AG09319 (cell line): ENCODE results near the gene GTPBP2.
"Not testable (repeated sequence)": the region's sequence is repeated elsewhere in the genome, so short reads cannot be mapped to it uniquely, and the experiment has no call there.

Source experiments
- DNase-seq: peaks from one replicate; pipeline ENCODE4 v3.0.0-alpha.2; 2010; ENCODE audit warnings: low read depth; ENCODE audit errors: extremely low read depth
- TF ChIP-seq, protein P1 (sequence below): IDR thresholded peaks from 2 replicates; pipeline ENCODE4 v1.5.1; 2011; ENCODE audit warnings: low read depth, mild to moderate bottlenecking, inconsistent platforms, low read length, moderate library complexity

GTPBP2 gene

DNA sequence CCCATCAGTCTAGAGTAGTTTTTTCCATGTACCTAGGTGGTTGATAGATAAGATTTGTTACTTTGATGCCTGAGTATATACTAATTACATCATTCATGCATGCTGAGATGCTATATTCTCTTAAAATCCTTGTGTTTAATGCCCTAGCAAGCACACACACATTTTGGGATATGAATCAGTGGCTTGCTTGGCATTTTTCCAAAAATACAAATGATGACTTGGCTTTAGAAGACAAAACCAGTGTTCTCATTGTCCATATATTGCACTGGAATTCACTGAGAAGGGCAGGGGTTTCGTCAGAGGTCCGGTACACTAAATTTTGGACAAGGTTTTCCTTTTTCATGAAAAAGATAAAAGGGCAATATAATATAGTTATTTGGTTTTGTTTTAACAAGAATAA, 24.9 kb downstream of the GTPBP2 start:
- TF ChIP-seq, protein P1, sequence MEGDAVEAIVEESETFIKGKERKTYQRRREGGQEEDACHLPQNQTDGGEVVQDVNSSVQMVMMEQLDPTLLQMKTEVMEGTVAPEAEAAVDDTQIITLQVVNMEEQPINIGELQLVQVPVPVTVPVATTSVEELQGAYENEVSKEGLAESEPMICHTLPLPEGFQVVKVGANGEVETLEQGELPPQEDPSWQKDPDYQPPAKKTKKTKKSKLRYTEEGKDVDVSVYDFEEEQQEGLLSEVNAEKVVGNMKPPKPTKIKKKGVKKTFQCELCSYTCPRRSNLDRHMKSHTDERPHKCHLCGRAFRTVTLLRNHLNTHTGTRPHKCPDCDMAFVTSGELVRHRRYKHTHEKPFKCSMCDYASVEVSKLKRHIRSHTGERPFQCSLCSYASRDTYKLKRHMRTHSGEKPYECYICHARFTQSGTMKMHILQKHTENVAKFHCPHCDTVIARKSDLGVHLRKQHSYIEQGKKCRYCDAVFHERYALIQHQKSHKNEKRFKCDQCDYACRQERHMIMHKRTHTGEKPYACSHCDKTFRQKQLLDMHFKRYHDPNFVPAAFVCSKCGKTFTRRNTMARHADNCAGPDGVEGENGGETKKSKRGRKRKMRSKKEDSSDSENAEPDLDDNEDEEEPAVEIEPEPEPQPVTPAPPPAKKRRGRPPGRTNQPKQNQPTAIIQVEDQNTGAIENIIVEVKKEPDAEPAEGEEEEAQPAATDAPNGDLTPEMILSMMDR: no peak
- no peak for DNase-seq

DNA sequence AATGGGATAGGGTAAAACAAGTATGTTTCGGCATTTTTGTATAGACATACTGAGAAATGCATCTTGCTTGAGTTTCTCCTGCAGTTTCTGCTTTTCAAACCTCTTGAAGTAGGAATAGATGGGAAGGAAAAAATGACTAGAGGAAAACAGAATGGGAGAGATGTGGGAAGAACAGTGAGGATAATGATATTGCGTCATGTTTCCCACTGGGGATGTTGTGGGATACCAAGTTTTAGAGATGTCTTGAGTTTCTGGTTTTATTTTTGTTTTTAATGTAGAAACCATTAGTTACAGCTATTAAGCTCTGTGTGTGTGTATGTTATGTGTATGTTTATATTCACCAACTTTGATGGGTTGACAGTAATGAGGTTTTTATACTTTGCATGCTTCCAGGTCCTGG, 28.5 kb downstream of the GTPBP2 start:
- TF ChIP-seq, protein P1: no peak

DNA sequence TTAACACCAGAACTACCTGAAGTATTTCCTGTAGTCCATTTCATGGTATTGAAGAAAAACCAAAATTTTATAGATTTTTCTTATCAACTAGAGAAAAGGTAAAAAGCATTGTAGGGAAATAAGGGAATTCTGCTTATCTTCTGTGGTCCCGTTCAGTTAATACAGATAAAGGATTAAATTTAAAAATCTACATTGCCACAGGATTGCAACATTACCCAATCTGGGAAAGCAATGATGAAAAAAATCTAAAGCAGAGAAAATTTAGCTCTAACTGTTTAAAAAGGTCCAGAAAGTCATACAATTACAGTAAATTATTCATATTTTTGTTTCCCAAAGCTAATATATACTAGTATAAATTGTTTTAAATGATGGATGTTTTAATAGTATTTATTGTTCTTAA, 35.1 kb downstream of the GTPBP2 start:
- DNase-seq: no peak
- TF ChIP-seq, protein P1: no peak

More for the DNA sequence above, 28.5 kb downstream of the GTPBP2 start:
- DNase-seq: no peak

DNA sequence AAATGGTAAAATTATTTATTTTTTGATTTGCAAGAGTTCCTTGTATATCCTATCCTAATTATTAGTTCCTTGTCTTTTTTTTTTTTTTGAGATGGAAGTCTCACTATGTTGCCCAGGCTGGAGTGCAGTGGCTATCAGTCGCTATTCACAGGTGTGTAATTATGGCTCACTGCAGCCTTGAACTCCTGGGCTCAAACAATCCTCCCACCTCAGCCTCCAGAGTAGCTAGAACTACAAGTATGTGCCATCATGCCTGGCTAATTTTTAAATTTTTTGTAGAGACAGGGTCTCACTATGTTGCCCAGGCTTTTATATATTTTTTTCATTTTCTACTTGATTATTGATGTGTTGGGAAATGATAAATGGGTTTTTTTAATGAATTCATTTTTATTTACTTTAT, 39.5 kb downstream of the GTPBP2 start:
- not testable (repeated sequence) for DNase-seq

DNA sequence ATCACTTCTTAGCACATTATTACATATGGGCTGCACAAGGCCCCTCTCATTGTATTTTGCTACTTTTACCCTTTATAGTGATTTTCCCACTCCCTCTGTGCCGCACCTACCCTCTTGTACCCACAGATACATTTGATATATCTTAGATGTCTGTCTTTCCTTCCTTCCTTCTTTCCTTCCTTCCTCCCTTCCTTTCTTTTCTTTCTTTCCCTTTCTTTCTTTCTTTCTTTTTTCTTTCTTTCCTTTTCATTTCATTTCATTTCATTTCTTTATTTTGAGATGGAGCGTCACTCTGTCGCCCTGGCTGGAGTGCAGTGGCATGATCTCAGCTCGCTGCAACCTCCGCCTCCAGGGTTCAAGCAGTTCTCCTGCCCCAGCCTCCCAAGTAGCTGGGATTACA, 40.9 kb downstream of the GTPBP2 start:
- TF ChIP-seq, protein P1: no peak
- DNase-seq: no peak

DNA sequence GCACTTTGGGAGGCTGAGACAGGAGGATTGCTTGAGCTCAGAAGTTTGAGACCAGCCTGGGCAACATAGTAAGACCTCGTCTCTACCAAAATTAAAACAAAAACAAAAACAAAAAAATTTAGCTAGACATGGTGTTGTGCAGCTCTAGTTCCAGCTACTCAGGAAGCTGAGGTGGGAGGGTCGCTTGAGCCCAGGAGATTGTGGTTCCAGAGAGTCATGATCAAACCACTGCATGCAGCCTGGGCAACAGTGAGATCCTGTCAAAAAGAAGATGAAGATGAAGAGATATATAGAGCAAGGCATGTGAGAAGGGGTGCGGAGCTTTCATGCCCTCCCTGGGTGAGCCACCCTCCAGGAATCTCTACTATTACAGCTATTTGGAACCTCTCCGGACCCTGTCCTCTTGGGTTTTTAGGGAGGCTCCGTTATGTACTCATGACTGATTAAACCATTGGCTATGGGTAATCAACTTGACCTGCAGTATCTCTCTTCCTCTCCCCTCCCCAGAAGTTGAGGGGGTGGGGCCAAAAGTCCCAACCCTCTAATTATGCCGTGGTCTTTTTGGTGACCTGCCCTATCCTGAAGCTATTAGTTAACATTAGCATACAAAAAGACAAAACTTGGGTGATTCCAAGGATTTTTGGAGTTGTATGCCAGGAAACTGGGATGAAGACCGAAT, 44.0 kb downstream of the GTPBP2 start:
- TF ChIP-seq, protein P1: no peak
- no peak for DNase-seq

DNA sequence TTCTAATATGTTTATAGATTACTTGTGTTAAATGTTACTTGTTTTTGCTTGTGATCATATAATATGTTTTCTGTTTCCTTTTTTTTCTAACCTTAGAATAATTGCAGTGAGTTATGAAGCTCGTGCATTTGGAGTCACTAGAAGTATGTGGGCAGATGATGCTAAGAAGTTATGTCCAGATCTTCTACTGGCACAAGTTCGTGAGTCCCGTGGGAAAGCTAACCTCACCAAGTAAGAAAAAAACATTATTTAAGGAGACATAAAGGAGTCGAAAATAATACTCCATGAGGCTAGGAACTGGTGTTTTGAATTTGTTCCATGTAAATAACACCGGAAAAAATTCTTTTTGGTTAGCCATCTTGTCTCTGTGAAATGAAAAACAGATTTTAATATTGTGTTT, 46.2 kb downstream of the GTPBP2 start:
- DNase-seq: no peak

More for the DNA sequence above, 46.2 kb downstream of the GTPBP2 start:
- TF ChIP-seq, protein P1: no peak
